Stimulated activated CD4-positive, alpha-beta T cell treated with anti-CD3 and anti-CD28 coated beads, Interleukin-12 subunit alpha, Interleukin-12 subunit beta, amount 100 ng/mL, for 4 hours (primary cell): ENCODE data around the gene TTBK1.

Experiments
- DNase-seq: peaks from one replicate; pipeline ENCODE4 v3.0.0-alpha.2; 2020

Gene TTBK1

DNA sequence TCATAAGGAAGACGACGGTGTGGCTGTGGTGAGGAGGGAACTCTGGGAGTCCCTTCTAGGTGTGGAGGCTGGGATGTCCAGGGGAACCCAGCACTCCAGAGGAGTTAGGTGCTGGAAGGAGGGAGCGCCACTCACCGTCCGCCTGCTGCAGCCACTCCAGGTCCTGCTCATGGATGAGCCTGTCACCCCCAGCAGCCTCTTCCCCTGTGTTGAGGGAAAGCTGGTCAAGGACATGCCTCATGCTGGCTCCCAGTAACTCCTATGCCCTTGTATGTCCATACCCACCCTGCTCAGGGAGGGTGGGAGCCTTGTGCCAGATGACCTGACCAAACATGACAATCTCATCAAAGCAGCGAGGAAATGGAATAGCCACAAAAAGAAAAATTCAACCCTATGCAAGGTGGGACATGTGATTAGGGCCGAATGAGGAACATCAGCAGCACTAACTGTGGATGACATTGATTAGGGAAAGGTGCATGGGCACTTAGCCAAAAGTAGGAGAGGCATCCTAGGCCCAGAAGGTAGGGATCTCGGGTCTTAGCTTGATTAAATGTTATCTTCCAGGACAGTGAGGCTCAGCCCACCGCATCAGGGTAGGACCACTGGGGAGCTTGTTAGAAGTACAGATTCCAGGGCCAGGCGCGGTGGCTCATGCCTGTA is 17.0 kb upstream of the TTBK1 start:
- DNase-seq = no peak

DNA sequence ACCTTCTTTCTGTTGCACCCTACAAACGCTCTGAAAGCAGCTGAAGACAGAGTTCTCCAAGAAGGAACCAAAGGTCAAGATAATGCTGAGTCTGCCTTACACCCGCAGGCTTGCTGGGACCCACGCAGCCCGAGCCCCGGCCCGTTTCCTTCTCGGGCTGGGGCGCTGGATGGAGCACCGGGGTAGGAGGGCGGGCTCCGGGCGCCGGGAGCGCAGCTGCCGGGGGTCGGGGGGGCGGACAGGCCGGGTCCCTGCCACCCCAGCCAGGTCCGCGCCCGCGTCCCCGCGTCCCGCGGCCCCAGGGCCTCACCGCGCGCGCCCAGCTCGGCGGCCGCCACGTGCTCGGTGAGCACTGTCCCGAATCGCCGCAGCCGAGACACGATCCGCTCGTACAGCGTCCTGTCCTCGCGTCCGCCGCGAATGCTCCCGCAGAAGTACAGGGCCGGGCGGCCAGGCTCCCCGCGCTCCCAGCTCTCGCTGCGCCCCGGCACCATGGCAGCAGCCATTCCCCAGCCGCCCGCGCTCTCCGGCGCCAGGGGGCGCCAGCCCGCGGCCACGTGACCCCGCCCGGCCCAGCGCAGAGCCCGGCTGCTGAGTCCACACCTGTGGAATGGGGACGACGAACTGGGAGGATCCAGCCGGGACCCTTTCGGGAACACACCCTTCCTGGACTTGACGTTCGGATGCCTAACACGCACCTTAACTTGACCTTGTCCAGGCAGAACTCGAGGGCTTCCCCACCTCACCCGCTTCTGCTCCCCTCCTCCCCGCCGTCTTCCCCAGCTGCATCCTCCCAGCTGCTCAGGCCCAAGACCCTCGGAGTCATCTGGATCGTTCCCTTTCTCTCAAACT is 14.1 kb upstream of the TTBK1 start, which contains the start of gene DNPH1:
Gene DNPH1 (minus strand): TSS at position 531 of the 852 bp plus-strand sequence. CDS start 25 bp downstream, at position 506.
- peak; percentile 82 for DNase-seq

DNA sequence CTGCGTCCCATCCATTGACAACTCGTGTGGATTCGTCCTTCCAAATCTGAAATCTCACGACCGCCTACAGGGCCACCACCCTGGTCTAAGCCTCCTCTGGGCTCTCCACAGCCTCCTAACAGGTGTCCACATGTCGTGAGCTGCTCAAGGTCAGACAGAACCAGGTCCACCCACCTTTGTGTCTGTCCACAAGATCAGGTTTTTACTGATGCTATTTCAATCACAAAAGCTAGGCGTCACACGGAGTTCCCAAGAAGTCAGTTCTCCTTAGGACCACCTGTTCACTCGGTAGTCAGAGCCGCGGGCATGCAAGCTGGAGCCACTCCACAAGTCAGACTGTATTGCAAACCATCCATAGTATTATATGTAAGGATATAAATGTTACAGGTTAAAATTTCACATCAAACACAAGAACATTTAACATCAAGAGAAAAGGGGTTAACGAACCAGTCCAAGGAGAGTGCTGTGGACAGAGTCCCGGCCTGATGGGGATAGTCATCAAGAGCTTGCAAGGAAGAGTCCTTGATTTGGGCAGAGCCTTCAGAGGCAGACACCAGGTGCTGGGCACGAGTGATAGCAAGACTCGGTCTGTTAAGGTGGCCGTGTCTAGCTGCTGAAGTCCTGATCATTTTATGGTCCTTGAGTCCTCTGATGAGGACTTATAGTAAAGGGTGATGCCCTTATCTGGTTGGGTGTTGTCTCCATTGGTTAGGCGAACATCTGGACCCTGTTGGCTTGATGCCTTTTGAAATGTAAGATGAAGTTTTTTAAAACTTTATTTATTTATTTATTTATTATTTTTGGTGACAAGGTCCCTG is 13.3 kb upstream of the TTBK1 start:
- no peak for DNase-seq

DNA sequence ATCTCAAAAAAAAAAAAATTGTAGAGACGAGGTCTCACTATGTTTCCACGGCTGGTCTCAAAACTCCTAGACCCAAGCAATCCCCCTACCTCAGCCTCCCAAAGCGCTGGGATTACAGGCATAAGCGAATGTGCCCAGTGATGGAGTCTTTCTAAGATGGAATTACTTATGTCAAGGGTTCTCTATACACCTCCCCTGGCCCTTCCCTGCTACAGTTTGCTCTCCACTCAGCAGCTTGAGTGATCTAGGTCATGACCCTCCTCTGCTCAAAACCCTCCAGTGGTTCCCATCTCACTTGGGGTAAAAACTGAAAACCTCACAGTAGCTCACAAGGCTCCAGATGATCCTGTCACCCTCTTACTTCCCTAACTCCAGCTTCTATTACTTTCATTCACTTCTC is 12.2 kb upstream of the TTBK1 start:
- DNase-seq = no peak

DNA sequence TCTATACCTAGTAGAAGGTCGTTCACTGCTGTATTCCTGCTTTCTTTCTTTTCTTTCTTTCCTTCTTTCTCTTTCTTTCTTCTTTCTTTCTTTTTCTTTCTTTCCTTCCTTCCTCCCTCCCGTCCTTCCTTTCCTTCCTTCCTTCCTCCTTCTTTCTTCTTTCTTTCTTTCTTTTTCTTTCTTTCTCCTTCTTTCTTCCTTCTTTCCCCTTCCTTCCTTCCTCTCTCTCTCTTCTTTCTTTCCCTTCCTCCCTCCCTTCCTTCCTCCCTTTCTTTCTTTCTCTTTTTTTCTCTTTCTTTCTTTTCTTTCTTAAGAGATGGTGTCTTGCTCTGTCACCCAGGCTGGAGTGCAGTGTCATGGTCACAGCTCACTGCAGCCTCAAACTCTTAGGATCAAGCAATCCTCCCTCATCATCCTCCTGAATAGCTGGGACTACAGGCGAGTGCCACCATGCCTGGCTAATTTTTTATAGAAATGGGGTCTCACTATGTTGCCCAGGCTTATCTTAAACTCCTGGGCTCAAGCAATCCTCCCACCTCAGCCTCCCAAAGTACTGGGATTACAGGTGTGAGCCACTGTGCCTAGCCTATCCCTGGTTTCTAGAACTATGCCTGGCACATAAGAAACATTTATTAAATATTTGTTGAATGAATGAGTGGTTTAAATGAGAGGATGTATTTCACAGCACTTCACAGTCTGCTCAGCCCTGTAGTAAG is 11.4 kb upstream of the TTBK1 start:
- no peak for DNase-seq

DNA sequence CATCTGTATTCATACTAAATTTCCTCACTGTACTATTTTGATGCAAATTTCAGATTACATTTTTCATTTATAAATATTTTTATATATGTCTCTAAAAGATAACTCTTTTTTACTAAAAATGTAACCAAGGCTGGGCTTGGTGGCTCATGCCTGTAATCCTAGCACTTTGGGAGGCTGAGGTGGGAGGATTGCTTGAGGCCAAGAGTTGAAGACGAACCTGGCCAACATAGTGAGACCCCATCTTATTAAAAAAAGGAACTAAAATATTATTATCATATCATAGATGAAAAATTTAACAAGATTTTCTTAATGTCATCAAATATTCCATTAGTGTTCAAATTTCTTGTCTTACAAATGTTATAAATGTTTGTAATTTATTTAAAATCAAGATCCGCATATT is 7.4 kb upstream of the TTBK1 start:
- DNase-seq = no peak

DNA sequence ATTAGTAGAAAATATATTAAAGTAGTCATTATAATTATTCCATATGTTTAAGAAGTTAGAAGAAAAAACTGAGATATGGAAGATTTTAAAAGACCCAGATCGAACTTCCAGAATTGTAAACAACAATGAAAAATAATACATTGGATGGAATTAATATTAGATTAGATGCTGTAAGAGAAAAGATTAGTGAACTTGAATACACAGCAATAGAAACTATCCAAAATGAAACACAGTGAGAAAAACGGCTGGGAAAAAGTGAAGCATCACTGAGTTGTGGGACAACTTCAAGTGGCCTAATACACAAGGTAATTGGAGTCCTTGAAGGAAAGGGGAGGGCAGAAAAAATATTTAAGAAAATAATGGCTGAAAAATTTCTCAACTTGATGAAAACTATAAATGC is 4.2 kb upstream of the TTBK1 start:
- DNase-seq = no peak

DNA sequence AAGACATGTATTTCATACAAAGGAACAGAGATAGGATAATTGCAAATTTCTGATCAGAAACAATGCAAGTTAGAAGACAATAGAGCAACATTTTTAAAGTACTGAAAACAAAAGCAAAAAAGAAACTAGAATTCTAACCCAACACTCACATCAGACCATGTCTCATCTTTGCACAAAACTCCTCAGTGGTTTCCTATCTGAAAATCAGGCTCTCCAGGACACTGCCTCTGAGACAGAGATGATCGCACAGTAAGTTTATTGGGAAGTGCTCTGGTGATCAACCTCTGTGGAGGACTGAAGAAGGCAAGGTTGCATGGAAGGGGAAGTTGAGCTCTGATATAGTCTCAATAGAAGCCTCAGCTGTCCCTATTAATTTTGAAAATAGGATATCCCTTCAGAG is 2.3 kb upstream of the TTBK1 start:
- no peak for DNase-seq

DNA sequence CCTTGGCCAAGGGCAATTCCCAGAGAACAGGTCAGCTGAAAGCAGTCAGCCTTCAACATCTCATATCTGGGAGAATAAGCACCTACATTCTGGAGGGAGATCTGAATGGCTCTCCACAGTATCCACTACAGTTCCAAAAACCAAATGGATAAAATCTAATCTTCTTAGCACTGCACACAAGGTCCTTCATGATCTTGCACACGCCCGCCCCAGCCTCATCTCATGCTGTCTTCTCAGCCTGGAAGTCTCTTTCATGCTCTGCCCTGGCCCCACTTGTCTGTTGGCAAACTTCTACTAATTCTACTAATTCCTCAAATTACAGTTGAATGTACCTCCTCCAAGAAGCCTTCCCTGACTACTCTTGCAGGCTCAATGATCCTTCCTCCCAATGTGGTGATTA is 1.8 kb upstream of the TTBK1 start:
- DNase-seq = no peak

DNA sequence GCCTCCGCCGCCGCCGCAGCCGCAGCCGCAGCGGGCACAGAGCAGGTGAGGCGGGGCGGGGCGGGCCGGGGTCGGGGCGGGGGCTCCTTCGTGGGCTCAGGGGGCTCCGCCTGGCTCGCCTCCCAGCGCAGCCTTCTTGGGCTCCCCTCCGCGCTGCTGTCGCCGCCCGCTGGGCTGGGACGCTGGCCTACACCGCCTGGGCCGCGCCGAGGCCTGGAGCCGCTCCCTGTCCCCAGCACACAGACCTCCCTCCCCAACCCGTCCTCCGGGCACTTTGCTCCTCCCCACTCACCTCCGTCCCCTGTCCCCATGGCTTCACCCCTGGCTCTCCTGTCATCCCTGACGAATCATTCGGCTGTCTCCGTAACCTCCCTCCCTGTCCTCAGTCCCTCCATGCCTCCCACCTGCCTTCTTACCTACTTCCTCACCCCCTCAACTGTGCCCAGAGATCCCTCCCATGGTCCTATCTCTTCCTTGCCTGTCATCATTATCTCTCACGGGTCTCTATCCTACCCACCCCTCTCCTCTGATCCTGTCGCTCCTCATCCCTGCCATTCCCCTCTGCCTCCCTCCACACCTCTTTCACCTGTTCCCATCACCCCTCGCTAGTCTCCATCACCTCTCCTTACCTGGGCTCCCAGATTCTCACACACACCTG is 512 bp downstream of the TTBK1 start:
- DNase-seq = no peak

DNA sequence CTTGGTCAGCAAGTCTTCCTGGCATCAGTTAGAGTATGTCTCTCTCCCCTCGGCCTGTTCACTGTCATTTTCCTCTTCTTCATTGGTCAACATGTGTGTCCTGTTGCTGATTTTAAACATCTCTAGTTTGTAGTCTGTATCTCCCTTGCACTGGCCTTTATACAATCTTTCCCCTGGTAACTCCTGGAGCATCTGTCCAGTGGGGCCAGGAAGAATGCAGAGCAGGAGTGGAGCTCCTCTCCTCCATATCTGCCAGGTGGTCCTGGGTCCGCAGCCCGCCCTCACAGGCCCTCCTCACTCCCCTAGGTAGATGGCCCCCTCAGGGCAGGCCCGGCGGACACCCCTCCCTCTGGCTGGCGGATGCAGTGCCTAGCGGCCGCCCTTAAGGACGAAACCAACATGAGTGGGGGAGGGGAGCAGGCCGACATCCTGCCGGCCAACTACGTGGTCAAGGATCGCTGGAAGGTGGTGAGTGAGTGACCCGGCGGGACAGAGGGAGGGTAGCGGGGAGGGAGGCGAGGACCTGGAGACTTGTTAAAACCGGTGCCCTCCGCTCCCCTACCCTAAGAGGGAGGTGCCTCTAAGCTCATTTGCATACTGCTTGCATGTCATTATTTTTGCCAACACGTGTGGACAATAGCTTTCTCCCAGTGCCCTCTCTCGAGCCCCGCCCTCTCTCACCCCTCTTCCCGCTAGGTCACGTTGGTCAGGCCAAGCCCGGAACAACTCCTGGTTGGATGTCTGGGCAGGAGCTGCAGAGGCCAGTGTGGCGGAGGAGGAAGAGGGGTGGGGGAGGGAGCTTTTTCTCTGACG is 3.2 kb downstream of the TTBK1 start:
- DNase-seq = no peak

DNA sequence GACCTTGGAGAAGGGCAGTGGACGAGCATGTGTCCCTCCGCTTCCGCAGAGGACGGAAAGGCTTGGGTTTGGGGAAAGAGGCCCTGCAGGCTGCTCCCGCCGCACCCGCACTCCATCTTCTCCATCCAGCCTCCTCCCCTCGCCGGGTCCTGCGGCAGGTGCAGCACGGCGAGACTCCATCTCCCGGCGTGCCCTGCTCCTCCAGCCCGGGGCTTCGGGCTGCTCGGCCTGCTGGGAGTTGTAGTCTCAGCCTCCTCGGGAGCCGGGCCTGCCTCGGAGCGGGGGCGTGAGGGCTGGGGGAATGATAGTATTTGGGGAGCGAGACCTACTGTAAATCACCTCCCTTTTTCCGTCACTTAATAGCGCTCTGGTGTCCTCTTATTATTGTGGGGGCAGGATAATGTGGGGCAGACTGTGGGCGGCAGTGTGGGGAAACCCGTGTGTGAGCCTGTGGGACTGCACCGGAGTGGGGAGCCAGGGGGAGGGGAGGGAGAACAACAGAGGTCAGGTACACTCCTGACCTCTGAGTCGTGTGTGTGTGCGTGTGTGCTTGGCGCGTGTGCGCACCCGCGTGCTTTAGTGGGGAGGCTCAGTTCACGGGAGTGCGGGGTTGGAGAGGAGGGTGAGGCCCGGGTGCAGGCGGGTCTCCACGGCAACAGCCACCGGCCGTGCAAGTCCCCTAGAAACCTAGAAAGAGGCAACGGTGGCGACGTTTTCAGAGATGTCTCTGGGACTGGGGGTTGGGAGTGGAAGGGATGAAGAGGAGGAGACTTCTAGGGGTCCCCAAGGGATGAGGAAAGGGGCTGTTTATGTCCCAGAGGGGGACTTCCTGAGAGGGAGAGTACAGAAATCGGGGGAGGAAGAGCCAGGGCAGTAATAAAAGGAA is 4.1 kb downstream of the TTBK1 start:
- peak; percentile 78 for DNase-seq

DNA sequence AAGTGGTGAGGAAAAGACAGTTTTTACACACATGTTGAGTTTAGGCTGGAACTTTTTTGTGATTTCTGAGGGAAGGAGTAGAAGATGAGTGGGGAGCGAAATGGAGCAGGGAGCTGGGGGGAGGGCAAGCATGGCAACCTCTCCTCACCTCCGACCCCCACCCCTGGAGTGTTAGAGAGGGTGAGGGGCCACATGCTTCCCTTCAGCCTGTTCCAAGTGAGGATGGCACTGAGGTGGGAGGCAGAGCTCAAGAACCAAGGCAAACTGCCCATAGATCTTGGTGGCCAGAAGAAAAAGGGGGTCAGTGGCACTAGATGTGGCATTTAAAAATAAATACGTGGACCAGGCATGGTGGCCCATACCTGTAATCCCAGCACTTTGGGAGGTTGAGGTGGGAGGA is 4.8 kb downstream of the TTBK1 start:
- DNase-seq = no peak

DNA sequence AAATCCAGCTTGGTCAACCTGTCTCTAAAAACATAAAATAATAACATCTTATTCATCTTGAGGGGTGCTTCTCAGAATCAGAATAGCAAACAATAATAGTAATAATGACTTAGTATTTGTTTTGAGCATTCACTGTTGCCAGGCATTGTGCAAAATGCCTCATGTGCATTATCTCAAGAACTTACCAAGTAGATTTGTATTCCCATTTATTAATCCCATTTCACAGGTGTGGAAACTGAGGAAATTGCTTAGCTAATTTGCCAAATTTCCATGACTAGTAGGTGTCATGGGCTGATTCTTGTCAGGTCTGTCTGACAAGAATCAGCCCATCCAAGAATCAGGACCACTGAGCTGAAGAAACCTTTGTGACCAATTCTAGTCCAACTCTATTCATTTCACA is 5.5 kb downstream of the TTBK1 start:
- no peak for DNase-seq

DNA sequence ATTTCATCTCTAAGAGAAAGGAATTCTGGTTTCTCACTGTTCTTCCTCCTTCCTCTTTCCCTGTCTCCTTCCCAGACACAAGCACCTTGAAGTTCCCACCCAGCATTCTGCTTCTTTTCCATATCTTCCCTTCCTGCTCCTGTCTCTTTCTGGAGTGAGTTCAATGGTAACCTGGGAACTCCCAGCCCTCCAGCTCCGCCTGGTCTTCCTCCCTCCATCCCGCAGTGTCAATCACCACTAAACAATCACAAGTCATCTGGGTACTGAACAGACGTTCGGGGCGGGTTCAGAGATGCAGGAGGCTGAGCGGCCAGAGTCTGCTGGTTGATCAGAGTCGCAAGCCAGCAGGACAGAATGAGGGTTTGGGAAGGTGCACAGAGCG is 7.7 kb downstream of the TTBK1 start:
- no peak for DNase-seq

DNA sequence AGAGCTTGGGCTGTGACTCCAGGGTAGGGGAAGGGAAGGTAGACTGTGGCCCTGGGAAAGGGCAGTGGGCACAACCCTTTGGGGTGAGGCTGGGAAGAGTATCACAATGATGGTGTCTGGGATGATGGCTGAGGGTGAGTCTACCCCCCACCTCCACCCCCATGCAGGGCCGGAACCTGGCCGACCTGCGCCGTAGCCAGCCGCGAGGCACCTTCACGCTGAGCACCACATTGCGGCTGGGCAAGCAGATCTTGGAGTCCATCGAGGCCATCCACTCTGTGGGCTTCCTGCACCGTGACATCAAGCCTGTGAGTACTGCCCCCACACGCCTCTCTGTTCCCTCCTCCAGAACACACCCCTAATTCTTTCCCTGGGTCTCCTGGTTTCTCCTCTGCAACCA is 10.1 kb downstream of the TTBK1 start:
- no peak for DNase-seq

DNA sequence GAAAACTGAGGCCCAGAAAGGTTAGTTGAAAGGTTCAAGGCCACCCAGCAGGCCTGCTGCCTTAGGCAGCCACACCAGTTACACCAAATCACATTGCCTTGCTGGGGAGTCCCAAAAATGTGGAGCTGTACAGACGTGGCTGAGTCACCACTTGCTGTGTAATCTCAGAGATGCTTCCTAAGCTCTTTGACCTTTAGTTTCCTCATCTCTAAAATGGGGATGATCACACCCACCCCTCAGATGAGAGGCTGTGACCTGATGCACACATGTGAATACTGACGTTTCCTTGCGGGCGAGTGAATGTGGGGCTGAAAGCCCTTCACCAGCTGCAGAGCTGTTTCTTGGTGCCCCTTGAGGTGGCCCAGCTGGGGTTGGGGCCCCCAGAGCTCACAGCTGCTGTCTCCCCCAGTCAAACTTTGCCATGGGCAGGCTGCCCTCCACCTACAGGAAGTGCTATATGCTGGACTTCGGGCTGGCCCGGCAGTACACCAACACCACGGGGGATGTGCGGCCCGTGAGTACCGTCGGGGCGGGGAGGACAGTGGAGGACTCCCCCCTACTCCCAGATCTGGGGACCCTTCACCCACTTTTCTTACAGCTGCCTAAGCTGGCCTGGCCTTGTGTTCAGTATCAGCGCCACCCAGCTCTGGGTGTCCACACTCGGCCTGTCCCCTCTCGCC is 11.0 kb downstream of the TTBK1 start:
- DNase-seq = no peak

DNA sequence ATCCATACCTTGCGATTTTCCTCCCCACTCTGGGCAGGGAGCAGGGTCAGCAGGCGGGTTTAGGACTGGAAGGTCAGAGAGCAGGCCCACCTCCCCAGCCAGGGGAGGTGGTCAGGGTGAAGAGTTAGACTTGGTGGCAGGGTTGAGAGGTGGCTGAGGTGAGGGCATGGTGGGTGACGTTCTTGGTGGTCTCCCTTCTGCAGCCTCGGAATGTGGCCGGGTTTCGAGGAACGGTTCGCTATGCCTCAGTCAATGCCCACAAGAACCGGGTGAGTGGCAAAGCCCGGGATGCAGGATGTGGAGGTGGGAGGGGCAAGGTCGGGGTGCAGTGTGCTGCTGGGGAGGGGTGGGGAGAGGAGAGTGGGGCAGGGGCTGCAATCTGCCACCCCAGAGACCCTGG is 11.6 kb downstream of the TTBK1 start:
- DNase-seq = no peak

DNA sequence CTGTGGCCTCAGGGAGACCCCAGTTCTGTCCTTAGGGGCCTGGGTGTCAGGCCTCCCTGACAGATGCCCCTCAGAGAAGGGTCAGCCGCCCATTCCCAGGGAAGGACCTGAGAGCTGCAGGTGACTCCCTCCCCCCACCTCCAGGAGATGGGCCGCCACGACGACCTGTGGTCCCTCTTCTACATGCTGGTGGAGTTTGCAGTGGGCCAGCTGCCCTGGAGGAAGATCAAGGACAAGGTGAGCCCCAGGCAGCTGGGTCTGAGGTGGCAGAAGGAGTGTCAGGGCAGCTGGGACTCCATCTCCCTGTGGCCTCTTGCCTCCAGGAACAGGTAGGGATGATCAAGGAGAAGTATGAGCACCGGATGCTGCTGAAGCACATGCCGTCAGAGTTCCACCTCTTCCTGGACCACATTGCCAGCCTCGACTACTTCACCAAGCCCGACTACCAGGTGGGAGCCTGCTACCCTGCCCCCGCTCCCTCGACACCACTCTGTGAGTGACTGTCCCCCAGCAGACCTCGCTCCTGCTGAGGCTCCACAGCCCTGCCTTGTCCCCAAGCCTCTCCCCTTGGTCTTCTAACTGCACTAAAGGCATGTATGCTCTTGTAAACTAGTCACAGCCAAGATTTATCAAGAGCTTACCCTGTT is 12.2 kb downstream of the TTBK1 start:
- DNase-seq = no peak
